HepG2 (cell line): ENCODE results near the gene GDPD5. TPM values are rescaled to one million over a fixed set of nuclear protein-coding genes. Genes with fewer than 3 reads are reported as not detected.

Source experiments
- ATAC-seq: fragments of 200-7000 bp; cut with Tn5 transposase; 3 replicates; pipeline ENCODE4 v1.9.1; 2020; ENCODE audit warnings: mild to moderate bottlenecking, moderate library complexity
- BruUV-seq: library from RNA; stranded (reverse); fragments of 400-500 nt; replicated peaks from 2 replicates; lab custom pipeline; 2021; lab: Mats Ljungman, UMichigan
- CTCF ChIA-PET: fragments of 300-600 bp; formaldehyde crosslinking; extraction: SDS; loops from one replicate; lab custom pipeline; 2021; ENCODE audit warnings: low total read pairs, inconsistent platforms, low intra/inter-chr PET ratio; lab: Yijun Ruan, JAX
- POLR2A ChIA-PET: fragments of 350-600 bp; sonication (Branson Sonifier 250); formaldehyde crosslinking; loops from one replicate; lab custom pipeline; 2020; ENCODE audit warnings: antibody characterized with exemption, inconsistent platforms; lab: Yijun Ruan, JAX
- DNase-seq: peaks from one replicate; pipeline ENCODE4 v3.0.0-alpha.2; 2015; ENCODE audit warnings: low spot score
- FAIRE-seq: peaks from 3 replicates; lab custom pipeline; 2011; peaks lifted over from hg19 to GRCh38; lab: Jason Lieb, UNC
- H2AFZ ChIP-seq: one replicate; pipeline ENCODE4 v1.6.1; 2011; ENCODE audit warnings: low read length, inconsistent platforms
- H3K27ac ChIP-seq: fragments of 300-600 bp; 3 replicates; pipeline ENCODE4 v1.8.0; 2011; ENCODE audit warnings: mixed run types, mild to moderate bottlenecking, mixed read lengths, low read length, inconsistent platforms; ENCODE audit not compliant: insufficient read depth; ENCODE audit errors: extremely low read length
- H3K27me3 ChIP-seq, 2 experiments: fragments of 200-600 bp in 1 of 2; 2 replicates in 1 of 2; 3 replicates in 1 of 2; pipeline versions ENCODE4 v1.6.0 to v1.8.0; 2011; ENCODE audit warnings: low read length in 2 of 2, mild to moderate bottlenecking in 2 of 2, moderate library complexity in 2 of 2, inconsistent platforms in 1 of 2; ENCODE audit not compliant: insufficient read depth in 2 of 2, control insufficient read depth in 1 of 2
- H3K36me3 ChIP-seq, 2 experiments: fragments of 200-600 bp in 1 of 2; replicated peaks in 1 of 2; 2 replicates in 1 of 2; 3 replicates in 1 of 2; pipeline versions ENCODE4 v1.5.1 to v1.8.0; 2011; ENCODE audit warnings: low read length in 2 of 2, inconsistent platforms in 1 of 2; ENCODE audit not compliant: insufficient read depth in 2 of 2, control insufficient read depth in 1 of 2
- H3K4me1 ChIP-seq: 2 replicates; pipeline ENCODE4 v1.5.1; 2012; ENCODE audit warnings: low read length, inconsistent platforms; ENCODE audit not compliant: insufficient read depth
- H3K4me2 ChIP-seq: 2 replicates; pipeline ENCODE4 v1.6.0; 2011; ENCODE audit warnings: low read depth, low read length, inconsistent platforms
- H3K4me3 ChIP-seq, 3 experiments: fragments of 200-600 bp in 1 of 3; sonication (generic), shearing (Covaris generic) in 1 of 3; replicated peaks in 1 of 3; 2 replicates each; pipeline ENCODE4 v1.5.1; 2011 to 2016; ENCODE audit warnings: low read length in 3 of 3, inconsistent platforms in 2 of 3, low read depth in 2 of 3, mild to moderate bottlenecking in 2 of 3, control low read depth in 1 of 3, mixed read lengths in 1 of 3; ENCODE audit not compliant: insufficient read depth in 1 of 3
- H3K79me2 ChIP-seq: one replicate; pipeline ENCODE4 v1.6.1; 2011; ENCODE audit warnings: low read length, inconsistent platforms; ENCODE audit not compliant: insufficient read depth
- H3K9ac ChIP-seq: 2 replicates; pipeline ENCODE4 v1.6.0; 2011; ENCODE audit warnings: mild to moderate bottlenecking, low read depth, low read length, inconsistent platforms; ENCODE audit not compliant: insufficient read depth
- H3K9me3 ChIP-seq: 2 replicates; pipeline ENCODE4 v1.5.1; 2012; ENCODE audit warnings: mild to moderate bottlenecking, low read length
- H4K20me1 ChIP-seq: 2 replicates; pipeline ENCODE4 v1.6.0; 2011; ENCODE audit warnings: inconsistent platforms, mild to moderate bottlenecking, low read length, moderate library complexity; ENCODE audit not compliant: insufficient read depth
- KLF11 ChIP-seq: IDR thresholded peaks from 2 replicates; pipeline ENCODE4 v1.6.1; 2016; ENCODE audit warnings: missing compliant biosample characterization
- NFATC3 ChIP-seq: sonication (generic); formaldehyde crosslinking; IDR thresholded peaks from 2 replicates; pipeline ENCODE4 v1.5.1; 2020; ENCODE audit warnings: mild to moderate bottlenecking, missing genetic modification reagents
- NFE2 ChIP-seq: sonication (generic); formaldehyde crosslinking; IDR thresholded peaks from 2 replicates; pipeline ENCODE4 v1.4.0; 2020; ENCODE audit warnings: missing genetic modification reagents
- RELA ChIP-seq: sonication (generic); formaldehyde crosslinking; IDR thresholded peaks from 2 replicates; pipeline ENCODE4 v1.4.0; 2020; ENCODE audit warnings: missing genetic modification reagents
- SP1 ChIP-seq, 2 experiments: fragments of 450-650 bp in 1 of 2; sonication (generic) in 1 of 2; formaldehyde crosslinking in 1 of 2; IDR thresholded peaks; 2 replicates each; pipeline versions ENCODE4 v1.4.0 to v1.6.1; 2016 to 2020; ENCODE audit warnings: missing genetic modification reagents in 1 of 2
- ZNF879 ChIP-seq: sonication (generic); formaldehyde crosslinking; IDR thresholded peaks from 2 replicates; pipeline ENCODE4 v1.8.1; 2023; ENCODE audit warnings: missing genetic modification reagents
- WGBS: methylation state at CpG from one replicate; pipeline ENCODE4 v1.1.6; 2017; ENCODE audit warnings: low lambda C conversion rate; 5-methylcytosine and 5-hydroxymethylcytosine counted together
- in situ Hi-C: cut with HindIII; loops from 2 replicates; pipeline ENCODE4 v1.10.0; 2017; ENCODE audit warnings: low pct_unique_long_range_greater_than_20kb; ENCODE audit not compliant: extremely low pct_ligation_motif_present
- intact Hi-C: fragments of 100-400 bp; cut with micrococcal nuclease; formaldehyde crosslinking; loops from one replicate; pipeline ENCODE4 v1.10.0; 2022; ENCODE audit not compliant: unreplicated experiment
- polyA plus RNA-seq, 8 experiments: library from polyadenylated mRNA; depleted of rRNA in 3 of 8; stranded (reverse) in 7 of 8; unstranded in 1 of 8; fragments of >200 nt; fragmentation: Illumina TruSeq in 4 of 8; extraction: Trizol in 4 of 8; gene quantifications; 2 replicates each; pipeline versions ENCODE4 v1.2.1 to v1.2.3, GENCODE V29; 2011 to 2016; ENCODE audit warnings: low read depth in 4 of 8, missing spikeins in 1 of 8, mixed read lengths in 1 of 8; ENCODE audit not compliant: insufficient read depth in 1 of 8
- total RNA-seq, 5 experiments: library from RNA; depleted of rRNA; stranded (reverse); fragments of >200 nt; fragmentation: Illumina TruSeq; extraction: Trizol; gene quantifications; 2 replicates each; pipeline ENCODE4 v1.2.3, GENCODE V29; 2016; ENCODE audit warnings: low read depth in 1 of 5

GDPD5 gene
- total and polyA plus RNA-seq, 2 of the 13 experiments (the other 11 are each of a cell fraction or from before 2014, with no cell fraction given): 55.0 to 67.5 TPM

- in situ Hi-C loops: no loop called here
- FAIRE-seq (no peak), ATAC-seq (no peak)
Measured at GRCh38 chr11:75470476-75471080, 55.2 kb downstream of the GDPD5 start.

GRCh38 chr11:75469785-75470405, 55.8 kb downstream of the GDPD5 start:
- BruUV-seq: no TSS peak
- Histone ChIP-seq H3K27ac (no peak overlapping the region), H3K4me1 (no peaks in the 10 kb centered on the region), H4K20me1 (no peaks in the 10 kb centered on the region), H3K36me3 (peaks cover 43 to 85% of the 10 kb centered on the region in 2 experiments), H3K9ac (no peak overlapping the region), H3K4me2 (no peak overlapping the region), H3K27me3 (no peaks in the 10 kb centered on the region), H3K9me3 (no peaks in the 10 kb centered on the region), H2AFZ (no peak overlapping the region), H3K4me3 (no peak overlapping the region), H3K79me2 (no peaks in the 10 kb centered on the region)
- 94% methylated on average over 6 of the region's 6 CpGs for WGBS
- no peak for DNase-seq
- FAIRE-seq: no peak
- CTCF ChIA-PET: no interaction called here
- in situ Hi-C loops: no loop called here
- intact Hi-C loops: no loop called here
- ATAC-seq: no peak
- POLR2A ChIA-PET: no interaction called here
- no peak for TF ChIP-seq KLF11
- TF ChIP-seq ZNF879: no peak

More at GRCh38 chr11:75470476-75471080, 55.2 kb downstream of the GDPD5 start:
- Histone ChIP-seq H3K9ac (no peak overlapping the region), H2AFZ (no peak overlapping the region), H3K36me3 (peaks cover 42 to 86% of the 10 kb centered on the region in 2 experiments), H3K4me1 (0 out of 2 replicates have a peak, but pooled peaks cover 2% of the 10 kb centered on the region), H3K4me3 (no peak overlapping the region), H3K27ac (no peak overlapping the region), H3K4me2 (no peak overlapping the region), H4K20me1 (no peaks in the 10 kb centered on the region), H3K27me3 (no peaks in the 10 kb centered on the region), H3K79me2 (no peaks in the 10 kb centered on the region), H3K9me3 (no peaks in the 10 kb centered on the region)
- 93% methylated on average over 7 of the region's 7 CpGs for WGBS
- intact Hi-C loops: no loop called here
- CTCF ChIA-PET: no interaction called here
- no TSS peak for BruUV-seq
- POLR2A ChIA-PET: no interaction called here
- no peak for DNase-seq
- TF ChIP-seq SP1 (IDR thresholded peaks at IDR 0.05) (no peak), SP1 (CRISPR knock-in tag; IDR thresholded peaks at IDR 0.05) (no peak), RELA (CRISPR knock-in tag) (no peak), NFATC3 (CRISPR knock-in tag) (no peak), NFE2 (no peak)
